Ishikawa (cell line): Measurements from ENCODE around the gene LRRC28.

ENCODE experiments used
- CEBPB ChIP-seq: IDR thresholded peaks from 2 replicates; pipeline ENCODE4 v1.6.1; 2012
- EGR1 ChIP-seq: IDR thresholded peaks from 2 replicates; pipeline ENCODE4 v1.6.1; 2012
- EP300 ChIP-seq: IDR thresholded peaks from 2 replicates; pipeline ENCODE4 v1.6.1; 2012; ENCODE audit warnings: borderline replicate concordance
- MAX ChIP-seq: IDR thresholded peaks from 2 replicates; pipeline ENCODE4 v1.6.1; 2012
- RAD21 ChIP-seq: IDR thresholded peaks from 2 replicates; pipeline ENCODE4 v1.6.1; 2012; ENCODE audit warnings: low read depth
- REST ChIP-seq: IDR thresholded peaks from 2 replicates; pipeline ENCODE4 v1.6.1; 2012; ENCODE audit warnings: low read depth, mild to moderate bottlenecking
- ZBTB7A ChIP-seq: IDR thresholded peaks from 2 replicates; pipeline ENCODE4 v1.6.1; 2012; ENCODE audit warnings: low read depth

- TF ChIP-seq MAX, result no peak
- TF ChIP-seq EGR1, result no peak
- no peak for TF ChIP-seq RAD21
- no peak for TF ChIP-seq REST
- TF ChIP-seq EP300, result no peak
- no peak for TF ChIP-seq ZBTB7A
- TF ChIP-seq CEBPB, result no peak
Observed at GRCh38 chr15:99410477-99410876, 159.2 kb downstream of the LRRC28 start.
